NCI-H69 (cell line): ENCODE results near the gene ENTREP1.

Source experiments
- DNase-seq: peaks from one replicate; lab custom pipeline; 2025; lab: John Stamatoyannopoulos, UW

The ENTREP1 gene

GRCh38 chr9:69319324-69320025 is 5.5 kb upstream of the ENTREP1 start:
- no peak for DNase-seq

- no peak for DNase-seq
These were observed 2.8 kb upstream of the ENTREP1 start for GRCh38 chr9:69322256-69322655.

- DNase-seq, result no peak
These were observed 1.2 kb upstream of the ENTREP1 start for GRCh38 chr9:69323861-69324260.

- DNase-seq, result peak; percentile 47
These were observed 596 bp downstream of the ENTREP1 start for GRCh38 chr9:69325409-69326212.

- peak; percentile 19 for DNase-seq
These were observed 1.2 kb downstream of the ENTREP1 start for GRCh38 chr9:69326261-69326660.

- DNase-seq, result no peak
These were observed 5.6 kb downstream of the ENTREP1 start for GRCh38 chr9:69330580-69330979.

- DNase-seq, result no peak
These were observed 6.4 kb downstream of the ENTREP1 start for GRCh38 chr9:69331444-69331843.

GRCh38 chr9:69332067-69332685 is 7.2 kb downstream of the ENTREP1 start:
- no peak for DNase-seq

- DNase-seq, result no peak
These were observed 8.7 kb downstream of the ENTREP1 start for GRCh38 chr9:69333716-69334115.

- DNase-seq, result no peak
These were observed 9.3 kb downstream of the ENTREP1 start for GRCh38 chr9:69334317-69334716.

GRCh38 chr9:69339620-69340019 is 14.6 kb downstream of the ENTREP1 start:
- no peak for DNase-seq

- no peak for DNase-seq
These were observed 15.6 kb downstream of the ENTREP1 start for GRCh38 chr9:69340631-69341030.

GRCh38 chr9:69342769-69343168 is 17.8 kb downstream of the ENTREP1 start:
- no peak for DNase-seq

- no peak for DNase-seq
These were observed 19.4 kb downstream of the ENTREP1 start for GRCh38 chr9:69344459-69344858.

GRCh38 chr9:69346596-69347390 is 21.8 kb downstream of the ENTREP1 start:
- DNase-seq, result no peak

- no peak for DNase-seq
These were observed 22.6 kb downstream of the ENTREP1 start for GRCh38 chr9:69347607-69348006.

GRCh38 chr9:69351227-69351626 is 26.2 kb downstream of the ENTREP1 start:
- no peak for DNase-seq

- no peak for DNase-seq
These were observed 30.2 kb downstream of the ENTREP1 start for GRCh38 chr9:69355232-69355631.

GRCh38 chr9:69357030-69357775 is 32.2 kb downstream of the ENTREP1 start:
- DNase-seq, result no peak

- DNase-seq, result no peak
These were observed 32.8 kb downstream of the ENTREP1 start for GRCh38 chr9:69357821-69358220.

GRCh38 chr9:69363191-69363590 is 38.2 kb downstream of the ENTREP1 start:
- no peak for DNase-seq
